HG03457 (cell line): Measurements from ENCODE around the gene CDSN.

ENCODE experiments used
- ATAC-seq: cut with Tn5 transposase; IDR thresholded peaks from one replicate; pipeline ENCODE4 v1.9.1; 2021; ENCODE audit warnings: moderate number of reproducible peaks; ENCODE audit not compliant: unreplicated experiment

CDSN gene

GRCh38 chr6:31149827-31150447, 29.7 kb upstream of the CDSN start:
- no peak for ATAC-seq

DNA sequence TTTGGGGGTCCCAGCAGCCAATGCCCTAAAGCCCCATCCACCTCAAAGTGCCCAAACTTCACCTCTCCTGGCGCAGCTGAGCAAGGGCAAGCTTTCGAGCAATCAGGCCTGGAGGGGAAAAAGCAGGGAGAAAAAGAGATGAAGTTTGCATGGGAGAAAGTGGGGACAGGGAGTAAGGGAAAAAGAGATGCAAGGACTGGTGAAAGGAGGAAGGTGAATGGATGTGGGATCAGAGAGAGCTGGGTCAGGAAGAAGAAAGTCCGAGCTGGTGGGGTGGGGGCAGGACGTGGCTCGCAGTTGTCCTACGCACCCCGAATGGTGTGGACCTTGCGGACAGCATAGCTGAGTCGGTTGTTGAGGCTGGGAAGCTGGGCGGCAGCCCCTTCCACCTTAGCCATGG, 25.1 kb upstream of the CDSN start:
- no peak for ATAC-seq

GRCh38 chr6:31144970-31145340, 24.7 kb upstream of the CDSN start:
- no peak for ATAC-seq

DNA sequence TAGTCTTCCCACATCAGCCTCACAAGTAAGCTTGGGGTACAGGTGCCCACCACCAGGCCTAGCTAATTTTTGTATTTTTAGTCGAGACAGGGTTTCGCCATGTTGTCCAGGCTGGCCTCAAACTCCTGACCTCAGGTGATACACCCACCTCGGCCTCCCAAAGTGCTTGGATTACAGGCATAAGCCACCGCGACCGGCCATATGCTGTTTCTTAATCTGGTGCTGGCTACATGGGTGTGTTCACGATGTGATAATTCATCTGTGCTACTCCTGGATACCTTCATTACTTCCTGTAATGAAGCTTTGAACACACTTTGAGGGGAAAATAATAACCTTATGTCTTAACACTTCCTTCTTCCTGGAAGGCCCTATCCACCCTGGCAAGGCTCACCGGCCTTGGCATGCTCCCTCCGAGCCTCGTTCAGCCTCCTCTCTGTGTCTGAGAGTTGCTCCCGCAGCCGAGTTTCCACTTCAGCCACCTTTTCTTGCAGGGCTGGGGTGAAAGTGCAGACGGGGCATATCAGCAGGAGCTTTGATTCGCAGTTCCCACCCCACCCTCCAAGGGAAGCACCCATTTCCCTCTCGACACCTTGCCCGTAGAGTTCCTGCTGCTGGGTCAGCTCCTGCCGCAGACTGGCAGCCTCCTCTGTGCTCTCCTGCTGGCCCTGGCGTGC, 24.2 kb upstream of the CDSN start:
- no peak for ATAC-seq

GRCh38 chr6:31143148-31143547, 22.9 kb upstream of the CDSN start:
- no peak for ATAC-seq

GRCh38 chr6:31142361-31142761, 22.1 kb upstream of the CDSN start:
- ATAC-seq, result no peak

DNA sequence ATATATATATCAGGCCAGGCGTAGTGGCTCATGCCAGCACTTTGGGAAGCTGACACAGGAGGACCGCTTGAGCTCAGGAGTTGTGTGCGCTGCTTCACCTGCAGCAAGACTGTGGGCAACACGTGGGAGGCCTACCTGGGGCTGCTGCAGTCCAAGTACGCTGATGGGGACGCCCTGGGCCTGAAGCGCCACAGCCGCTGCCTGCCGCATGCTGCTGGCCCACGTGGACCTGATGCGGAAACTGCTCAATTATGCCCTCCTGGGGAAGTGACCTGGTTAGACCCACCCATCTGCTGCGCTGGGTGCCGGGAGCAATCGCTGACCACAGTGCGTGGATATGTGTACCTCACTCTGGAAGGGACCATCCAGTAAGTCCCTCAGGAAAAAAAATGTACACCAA, 20.4 kb upstream of the CDSN start:
- ATAC-seq, result no peak

DNA sequence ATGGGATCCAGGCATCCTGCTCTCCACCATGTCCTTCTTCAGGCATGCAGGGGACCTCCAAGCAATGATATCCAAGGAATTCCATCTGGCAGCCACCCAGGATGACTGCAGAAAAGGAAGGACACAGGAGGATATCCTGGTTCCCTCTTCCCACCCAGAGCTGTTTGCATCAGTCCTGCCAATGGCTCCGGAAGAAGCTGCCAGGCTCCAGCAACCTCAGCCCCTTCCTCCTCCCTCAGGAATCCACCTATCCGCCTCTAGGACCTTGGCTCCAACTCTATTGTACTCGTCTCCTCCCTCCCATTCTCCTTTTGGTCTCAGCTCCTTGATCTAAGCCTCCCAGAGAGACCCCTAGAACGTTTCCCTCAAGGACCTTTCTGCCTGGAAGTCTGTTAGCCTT, 19.4 kb upstream of the CDSN start:
- no peak for ATAC-seq

DNA sequence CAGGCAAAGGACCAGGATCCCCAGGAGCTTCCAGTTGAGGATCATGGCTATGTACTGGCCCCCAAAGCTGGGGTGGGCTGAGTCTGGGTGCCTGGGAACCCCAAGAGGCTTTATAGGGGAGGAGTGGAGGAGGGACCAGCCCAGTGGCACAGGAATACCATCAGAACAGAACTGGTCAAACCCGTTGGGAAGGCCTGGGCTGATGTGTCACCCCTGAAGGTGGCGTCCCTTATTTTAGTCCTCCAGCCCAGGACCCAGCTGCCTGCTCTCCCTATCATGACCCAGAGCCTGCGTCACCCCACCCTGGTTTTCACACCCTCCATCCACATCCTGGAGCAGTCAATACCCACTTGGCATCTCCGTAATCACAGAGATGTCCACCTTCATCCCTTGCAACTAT, 18.7 kb upstream of the CDSN start, which contains the start of gene PSORS1C2:
Gene PSORS1C2 (minus strand): TSS at position 85 of the 400 bp plus-strand sequence. CDS start 40 bp downstream, at position 45.
- ATAC-seq, result no peak

DNA sequence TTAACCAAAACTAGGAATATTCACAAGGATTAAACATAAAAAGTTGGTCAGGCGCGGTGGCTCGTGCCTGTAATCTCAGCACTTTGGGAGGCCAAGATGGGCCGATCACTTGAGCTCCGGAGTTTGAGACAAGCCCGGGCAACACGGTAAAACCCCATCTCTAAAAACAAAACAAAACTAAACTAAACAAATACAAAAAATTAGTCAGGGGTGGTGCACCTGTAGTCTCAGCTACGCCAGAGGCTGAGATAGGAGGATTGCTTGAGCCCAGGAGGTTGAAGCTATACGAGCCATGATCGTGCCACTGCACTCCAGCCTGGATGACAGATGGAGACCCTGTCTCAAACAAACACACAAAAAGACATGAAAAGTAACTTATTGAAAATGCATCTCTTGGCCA, 15.5 kb upstream of the CDSN start:
- ATAC-seq, result no peak

- ATAC-seq, result no peak
Observed at GRCh38 chr6:31132806-31133205, 12.6 kb upstream of the CDSN start.

GRCh38 chr6:31131595-31131994, 11.3 kb upstream of the CDSN start:
- no peak for ATAC-seq

GRCh38 chr6:31130751-31131150, 10.5 kb upstream of the CDSN start:
- no peak for ATAC-seq

- no peak for ATAC-seq
Observed at GRCh38 chr6:31129130-31129529, 8.9 kb upstream of the CDSN start.

GRCh38 chr6:31128093-31128676, 7.9 kb upstream of the CDSN start:
- ATAC-seq, result no peak

DNA sequence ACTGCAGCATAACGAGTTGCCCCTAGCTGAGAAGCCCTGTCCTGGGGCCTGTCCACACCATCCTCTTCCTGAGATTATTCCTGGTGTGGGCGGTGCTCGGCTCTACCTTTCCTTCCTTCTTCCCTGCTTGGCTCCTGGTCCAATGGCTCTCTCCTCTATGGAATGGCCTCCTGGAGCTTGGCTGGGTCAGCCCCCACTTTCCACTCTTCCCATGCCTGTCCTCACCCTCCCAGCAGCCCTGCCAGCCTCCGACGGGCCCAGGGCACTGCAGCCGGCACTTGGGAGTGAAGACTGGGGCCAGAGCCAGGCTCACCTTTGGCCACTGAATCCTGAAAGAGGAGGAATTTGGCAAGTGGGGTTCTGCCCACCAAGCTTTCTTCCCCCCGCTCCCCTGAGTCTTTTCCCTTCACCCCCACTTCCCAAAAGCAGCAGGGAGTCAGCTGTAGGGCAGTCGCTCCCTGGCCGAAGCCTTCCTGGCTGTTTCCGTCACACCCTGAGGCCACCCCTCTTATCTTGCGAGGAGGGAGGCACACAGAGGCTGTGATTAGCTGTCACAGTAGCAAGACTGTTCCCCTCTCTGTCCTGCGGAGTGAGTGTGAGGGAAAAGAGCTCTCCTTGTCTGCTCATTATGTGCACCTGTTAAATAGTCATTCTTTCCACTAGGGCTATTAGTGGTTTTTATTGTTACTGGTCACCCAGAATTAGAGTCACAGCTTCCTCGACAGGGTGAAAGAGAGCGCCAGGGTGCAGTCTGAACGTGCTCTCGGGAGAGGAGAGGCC, 6.3 kb upstream of the CDSN start:
- no peak for ATAC-seq

- no peak for ATAC-seq
Observed at GRCh38 chr6:31125586-31126363, 5.5 kb upstream of the CDSN start.

GRCh38 chr6:31125162-31125561, 4.9 kb upstream of the CDSN start:
- no peak for ATAC-seq

DNA sequence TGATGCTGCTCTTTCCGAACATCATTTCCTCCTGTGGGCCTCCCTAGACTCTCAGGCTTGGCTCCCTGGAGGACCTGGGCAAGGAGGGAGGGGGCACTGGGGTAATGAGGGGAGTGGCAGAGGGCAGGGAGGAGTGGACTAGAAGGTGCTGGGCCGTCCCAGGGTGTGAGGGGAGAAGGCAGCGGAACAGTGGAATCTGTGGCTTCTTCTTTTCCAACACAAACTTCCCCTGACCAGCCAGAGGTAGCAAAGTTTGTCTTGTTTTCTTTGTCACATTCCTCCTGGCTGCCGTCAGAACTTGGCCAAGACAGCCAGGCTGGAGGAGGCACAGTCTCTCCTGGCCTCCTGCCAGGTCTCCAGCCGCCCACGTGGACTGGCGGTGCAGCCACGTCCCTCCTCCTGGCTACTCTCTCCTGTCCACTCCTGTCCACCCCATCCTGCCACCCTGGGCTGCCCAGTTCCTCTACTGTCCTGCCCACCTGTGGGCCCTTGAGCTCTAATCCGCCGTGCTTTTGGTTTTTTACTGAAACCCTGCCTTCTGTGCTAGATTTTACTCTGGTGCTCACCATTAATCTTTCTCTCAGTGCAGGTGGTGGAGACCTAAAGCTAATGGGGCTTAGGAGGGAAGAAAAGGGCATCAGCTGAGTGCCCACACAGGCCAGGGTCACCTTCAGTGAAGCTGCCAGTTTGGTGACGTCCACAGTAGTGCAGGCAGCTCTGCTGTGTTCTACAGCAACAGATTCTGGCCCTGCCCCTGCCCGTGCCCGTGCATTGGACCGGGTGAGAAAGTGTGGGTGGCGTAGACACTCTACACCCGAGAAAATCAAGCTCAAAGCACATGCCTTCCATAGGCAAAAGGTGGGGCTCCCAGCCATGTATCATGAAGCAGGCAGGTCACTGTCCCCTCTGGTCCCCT, 2.8 kb upstream of the CDSN start:
- ATAC-seq, result no peak
